OCI-LY1 (cell line): ENCODE measurements around the gene FGF14.

ENCODE experiments used
- CTCF ChIP-seq: fragments of 200-600 bp; sonication (generic), shearing (Covaris generic); IDR thresholded peaks from 2 replicates; pipeline ENCODE4 v1.5.1; 2017; ENCODE audit warnings: mild to moderate bottlenecking, antibody characterized with exemption, low read length, moderate library complexity, mixed read lengths
- EZH2 ChIP-seq: fragments of 200-600 bp; sonication (generic), shearing (Covaris generic); IDR thresholded peaks from 2 replicates; pipeline ENCODE4 v1.8.0; 2017; ENCODE audit warnings: borderline replicate concordance, mixed run types, mild to moderate bottlenecking, antibody characterized with exemption, low read length, moderate library complexity, mixed read lengths

GRCh38 chr13:101942038-101942437 is 459.8 kb downstream of the FGF14 start:
- no peak for TF ChIP-seq EZH2
- peak; percentile 68 for TF ChIP-seq CTCF
